HCT116 (cell line): ENCODE results near the gene RGS6. TPM values are rescaled to one million over a fixed set of nuclear protein-coding genes. Genes with fewer than 3 reads are reported as not detected.

ENCODE experiments used
- ATAC-seq: fragments of 200-7000 bp; cut with Tn5 transposase; 2 replicates; pipeline ENCODE4 v1.9.1; 2020; ENCODE audit warnings: mild to moderate bottlenecking, moderate library complexity
- BruUV-seq: library from RNA; stranded (reverse); fragments of 400-500 nt; replicated peaks from 2 replicates; lab custom pipeline; 2021; lab: Mats Ljungman, UMichigan
- CTCF ChIA-PET: fragments of 300-600 bp; sonication (Branson Sonifier 250); formaldehyde crosslinking; loops from one replicate; lab custom pipeline; 2021; ENCODE audit warnings: antibody characterized with exemption; lab: Charles Lee
- POLR2A ChIA-PET: fragments of 300-600, 350-600 bp; sonication (Branson Sonifier 250); formaldehyde crosslinking; loops from one replicate; lab custom pipeline; 2021; ENCODE audit warnings: antibody characterized with exemption; lab: Charles Lee
- RAD21 ChIA-PET, 2 experiments: fragments of 300-600 bp; sonication (Branson Sonifier 250); formaldehyde crosslinking; loops; one replicate each; lab custom pipeline; 2023; ENCODE audit warnings: low total read pairs in 2 of 2; ENCODE audit not compliant: uncharacterized antibody in 2 of 2, unreplicated experiment in 2 of 2, low non-redundant PET in 1 of 2; lab: Charles Lee
- DNase-seq: peaks from one replicate; pipeline ENCODE4 v3.0.0-alpha.2; 2010; ENCODE audit warnings: low read depth, low spot score
- H2AFZ ChIP-seq: fragments of 200-600 bp; shearing (Covaris generic), sonication (generic); 2 replicates; pipeline ENCODE4 v1.6.1; 2017; ENCODE audit warnings: low read depth, mixed run types, mixed read lengths, antibody characterized with exemption, low read length; ENCODE audit not compliant: poor library complexity, severe bottlenecking
- H3K27ac ChIP-seq: 2 replicates; pipeline ENCODE4 v1.5.1; 2012; ENCODE audit warnings: low read depth, low read length
- H3K27me3 ChIP-seq: fragments of 200-600 bp; sonication (generic); 2 replicates; pipeline ENCODE4 v1.6.1; 2016; ENCODE audit warnings: mixed run types, low read length, mixed read lengths; ENCODE audit not compliant: insufficient read depth
- H3K36me3 ChIP-seq, 2 experiments: fragments of 200-500 bp in 1 of 2; fragments of 200-600 bp in 1 of 2; sonication (Bioruptor generic) in 1 of 2; sonication (generic) in 1 of 2; 2 replicates each; pipeline versions ENCODE4 v1.5.1 to v1.6.1; 2014 to 2016; ENCODE audit warnings: low read length in 2 of 2, inconsistent platforms in 1 of 2, mixed read lengths in 1 of 2, mixed run types in 1 of 2; ENCODE audit not compliant: insufficient read depth in 2 of 2, control insufficient read depth in 1 of 2
- H3K4me1 ChIP-seq, 2 experiments: fragments of 200-600 bp in 1 of 2; sonication (generic) in 1 of 2; 2 replicates each; pipeline versions ENCODE4 v1.5.1 to v1.6.1; 2012 to 2017; ENCODE audit warnings: low read length in 2 of 2, inconsistent platforms in 1 of 2, mild to moderate bottlenecking in 1 of 2, mixed read lengths in 1 of 2, mixed run types in 1 of 2, moderate library complexity in 1 of 2; ENCODE audit not compliant: insufficient read depth in 2 of 2, control insufficient read depth in 1 of 2
- H3K4me2 ChIP-seq: fragments of 200-600 bp; sonication (generic); 2 replicates; pipeline ENCODE4 v1.6.1; 2017; ENCODE audit warnings: mixed run types, low read length, mixed read lengths
- H3K4me3 ChIP-seq, 2 experiments: fragments of 200-600 bp in 1 of 2; sonication (generic) in 1 of 2; replicated peaks in 1 of 2; 2 replicates each; pipeline ENCODE4 v1.5.1; 2011 to 2016; ENCODE audit warnings: low read length in 2 of 2, control low read depth in 1 of 2, low read depth in 1 of 2, mild to moderate bottlenecking in 1 of 2, mixed read lengths in 1 of 2, mixed run types in 1 of 2
- H3K79me2 ChIP-seq: fragments of 200-600 bp; sonication (generic); 2 replicates; pipeline ENCODE4 v1.6.1; 2017; ENCODE audit warnings: mild to moderate bottlenecking, mixed run types, low read length, moderate library complexity, mixed read lengths; ENCODE audit not compliant: insufficient read depth
- H3K9ac ChIP-seq: fragments of 200-600 bp; sonication (generic); 2 replicates; pipeline ENCODE4 v1.6.1; 2016; ENCODE audit warnings: low read length, mixed read lengths
- H3K9me2 ChIP-seq: fragments of 200-600 bp; sonication (generic), shearing (Covaris generic); 2 replicates; pipeline ENCODE4 v1.6.1; 2017; ENCODE audit warnings: mixed run types, mild to moderate bottlenecking, moderate library complexity; ENCODE audit not compliant: insufficient read depth
- H3K9me3 ChIP-seq, 2 experiments: fragments of 200-500 bp in 1 of 2; fragments of 200-600 bp in 1 of 2; sonication (Bioruptor generic) in 1 of 2; sonication (generic) in 1 of 2; 2 replicates each; pipeline ENCODE4 v1.6.1; 2014 to 2017; ENCODE audit warnings: low read length in 2 of 2, mixed read lengths in 2 of 2, inconsistent platforms in 1 of 2, low read depth in 1 of 2, mild to moderate bottlenecking in 1 of 2, mixed run types in 1 of 2, moderate library complexity in 1 of 2; ENCODE audit not compliant: control insufficient read depth in 1 of 2, insufficient read depth in 1 of 2
- H4K20me1 ChIP-seq: fragments of 200-600 bp; sonication (generic), shearing (Covaris generic); 2 replicates; pipeline ENCODE4 v1.6.1; 2017; ENCODE audit warnings: mixed run types, mild to moderate bottlenecking, moderate library complexity; ENCODE audit not compliant: insufficient read depth
- CBX3 ChIP-seq: IDR thresholded peaks from 2 replicates; pipeline ENCODE4 v1.6.1; 2012; ENCODE audit warnings: low read depth
- CEBPB ChIP-seq: IDR thresholded peaks from 2 replicates; pipeline ENCODE4 v1.6.1; 2012; ENCODE audit warnings: low read depth
- EGR1 ChIP-seq: IDR thresholded peaks from 2 replicates; pipeline ENCODE4 v1.6.1; 2012; ENCODE audit warnings: low read depth
- ELF1 ChIP-seq: IDR thresholded peaks from 2 replicates; pipeline ENCODE4 v1.6.1; 2012; ENCODE audit warnings: low read depth, borderline replicate concordance
- EZH2 ChIP-seq: fragments of 200-600 bp; sonication (generic); IDR thresholded peaks from 2 replicates; pipeline ENCODE4 v1.6.1; 2017; ENCODE audit warnings: antibody characterized with exemption, mixed run types
- EZH2phosphoT487 ChIP-seq: fragments of 200-600 bp; IDR thresholded peaks from 2 replicates; pipeline ENCODE4 v1.6.1; 2018; ENCODE audit warnings: antibody characterized with exemption, borderline replicate concordance
- FOSL1 ChIP-seq: IDR thresholded peaks from 2 replicates; pipeline ENCODE4 v1.6.1; 2012; ENCODE audit warnings: low read depth
- JUND ChIP-seq: IDR thresholded peaks from 2 replicates; pipeline ENCODE4 v1.6.1; 2012
- POLR2A ChIP-seq: IDR thresholded peaks from 2 replicates; pipeline ENCODE4 v1.7.0; 2011; ENCODE audit warnings: borderline replicate concordance; ENCODE audit not compliant: insufficient read depth, insufficient read length; ENCODE audit errors: extremely low read depth
- RAD21 ChIP-seq: IDR thresholded peaks from 2 replicates; pipeline ENCODE4 v1.6.1; 2012; ENCODE audit warnings: low read depth, mild to moderate bottlenecking
- SIN3A ChIP-seq: IDR thresholded peaks from 2 replicates; pipeline ENCODE4 v1.6.1; 2012; ENCODE audit warnings: low read depth
- SP1 ChIP-seq: IDR thresholded peaks from 2 replicates; pipeline ENCODE4 v1.6.1; 2012; ENCODE audit warnings: low read depth
- SRF ChIP-seq: IDR thresholded peaks from 2 replicates; pipeline ENCODE4 v1.6.1; 2012; ENCODE audit warnings: low read depth
- TCF7L2 ChIP-seq: IDR thresholded peaks from 2 replicates; pipeline ENCODE4 v1.7.0; 2011; ENCODE audit warnings: borderline replicate concordance, inconsistent platforms; ENCODE audit not compliant: insufficient read depth, insufficient read length; ENCODE audit errors: extremely low read depth
- ZFX ChIP-seq: fragments of 450-650 bp; IDR thresholded peaks from 2 replicates; pipeline ENCODE4 v1.6.1; 2017
- intact Hi-C: fragments of 100-400 bp; cut with micrococcal nuclease; formaldehyde crosslinking; loops from 2 replicates; pipeline ENCODE4 v1.10.0; 2022
- total RNA-seq: library from RNA; stranded (reverse); gene quantifications from one replicate; pipeline ENCODE4 v1.2.1, GENCODE V29; 2021; ENCODE audit not compliant: unreplicated experiment
- TF ChIP-seq, protein P1 (sequence below): IDR thresholded peaks from 2 replicates; pipeline ENCODE4 v1.6.1; 2012; ENCODE audit warnings: low read depth
- TF ChIP-seq, protein P2 (sequence below): IDR thresholded peaks from 2 replicates; pipeline ENCODE4 v1.6.1; 2012
- TF ChIP-seq, protein P3 (sequence below): IDR thresholded peaks from 2 replicates; pipeline ENCODE4 v1.6.1; 2012
- TF ChIP-seq, protein P4 (sequence below), 3 experiments: fragments of 200-600 bp in 1 of 3; sonication (generic) in 1 of 3; IDR thresholded peaks in 2 of 3; conservative IDR thresholded peaks in 1 of 3; 2 replicates each; pipeline ENCODE4 v1.5.1; 2012 to 2017; ENCODE audit warnings: low read depth in 2 of 3, low read length in 2 of 3, antibody characterized with exemption in 1 of 3, borderline replicate concordance in 1 of 3, control low read depth in 1 of 3, mild to moderate bottlenecking in 1 of 3, mixed read lengths in 1 of 3, mixed run types in 1 of 3, moderate library complexity in 1 of 3; ENCODE audit not compliant: insufficient read depth in 1 of 3
- TF ChIP-seq, protein P5 (sequence below): IDR thresholded peaks from 2 replicates; pipeline ENCODE4 v1.6.1; 2011; ENCODE audit warnings: mild to moderate bottlenecking, low read length, moderate library complexity; ENCODE audit not compliant: insufficient replicate concordance; ENCODE audit errors: extremely low read depth

The RGS6 gene
- total RNA-seq, 1 experiment from 2014 or later, result 4.7 TPM

DNA sequence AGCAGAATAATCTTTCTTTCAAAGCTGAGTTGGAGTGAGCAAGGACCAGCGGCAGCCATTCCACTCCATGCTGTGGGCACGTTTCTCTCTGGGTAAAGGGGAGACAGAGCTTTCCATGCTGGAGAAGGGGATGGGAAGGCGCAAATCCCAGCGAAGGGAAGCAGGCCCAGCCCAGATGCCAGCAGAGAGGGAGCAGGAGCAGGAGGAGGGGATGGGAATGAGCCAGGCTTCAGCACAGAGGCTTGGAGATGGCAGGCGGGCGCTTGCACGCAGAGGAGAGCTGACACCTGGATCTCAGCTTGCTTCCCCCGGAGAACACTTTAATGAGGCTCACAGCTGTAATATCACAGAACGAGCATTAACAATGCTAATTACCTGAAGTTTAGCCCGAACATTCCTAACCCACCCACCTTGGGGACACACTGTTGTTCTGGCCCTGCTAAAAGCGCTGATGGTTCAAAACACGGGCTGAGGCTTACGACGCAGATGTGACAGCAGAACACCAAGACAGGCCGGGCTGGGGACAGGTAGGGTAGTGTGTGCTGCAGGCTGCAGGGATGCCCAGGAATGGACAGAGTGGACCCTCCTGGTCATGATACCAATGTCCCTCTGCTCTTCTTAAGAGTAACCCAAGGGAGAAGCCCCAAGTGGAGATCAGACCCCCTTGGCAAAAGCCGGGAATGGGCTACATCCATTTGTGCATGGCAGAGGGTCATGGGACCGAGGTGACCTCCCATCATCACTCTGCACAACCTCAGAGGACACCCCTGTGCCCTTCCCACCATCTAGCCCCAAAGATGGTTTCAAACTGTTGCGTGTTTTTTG lies 673.1 kb downstream of the RGS6 start:
- TF ChIP-seq JUND (no peak), RAD21 (no peak), ZFX (no peak), SRF (no peak), TCF7L2 (no peak), EZH2 (no peak), CEBPB (no peak), EGR1 (no peak), SIN3A (no peak), ELF1 (no peak), FOSL1 (no peak), CBX3 (no peak), POLR2A (no peak), EZH2phosphoT487 (no peak), SP1 (no peak)
- TF ChIP-seq, protein P1, sequence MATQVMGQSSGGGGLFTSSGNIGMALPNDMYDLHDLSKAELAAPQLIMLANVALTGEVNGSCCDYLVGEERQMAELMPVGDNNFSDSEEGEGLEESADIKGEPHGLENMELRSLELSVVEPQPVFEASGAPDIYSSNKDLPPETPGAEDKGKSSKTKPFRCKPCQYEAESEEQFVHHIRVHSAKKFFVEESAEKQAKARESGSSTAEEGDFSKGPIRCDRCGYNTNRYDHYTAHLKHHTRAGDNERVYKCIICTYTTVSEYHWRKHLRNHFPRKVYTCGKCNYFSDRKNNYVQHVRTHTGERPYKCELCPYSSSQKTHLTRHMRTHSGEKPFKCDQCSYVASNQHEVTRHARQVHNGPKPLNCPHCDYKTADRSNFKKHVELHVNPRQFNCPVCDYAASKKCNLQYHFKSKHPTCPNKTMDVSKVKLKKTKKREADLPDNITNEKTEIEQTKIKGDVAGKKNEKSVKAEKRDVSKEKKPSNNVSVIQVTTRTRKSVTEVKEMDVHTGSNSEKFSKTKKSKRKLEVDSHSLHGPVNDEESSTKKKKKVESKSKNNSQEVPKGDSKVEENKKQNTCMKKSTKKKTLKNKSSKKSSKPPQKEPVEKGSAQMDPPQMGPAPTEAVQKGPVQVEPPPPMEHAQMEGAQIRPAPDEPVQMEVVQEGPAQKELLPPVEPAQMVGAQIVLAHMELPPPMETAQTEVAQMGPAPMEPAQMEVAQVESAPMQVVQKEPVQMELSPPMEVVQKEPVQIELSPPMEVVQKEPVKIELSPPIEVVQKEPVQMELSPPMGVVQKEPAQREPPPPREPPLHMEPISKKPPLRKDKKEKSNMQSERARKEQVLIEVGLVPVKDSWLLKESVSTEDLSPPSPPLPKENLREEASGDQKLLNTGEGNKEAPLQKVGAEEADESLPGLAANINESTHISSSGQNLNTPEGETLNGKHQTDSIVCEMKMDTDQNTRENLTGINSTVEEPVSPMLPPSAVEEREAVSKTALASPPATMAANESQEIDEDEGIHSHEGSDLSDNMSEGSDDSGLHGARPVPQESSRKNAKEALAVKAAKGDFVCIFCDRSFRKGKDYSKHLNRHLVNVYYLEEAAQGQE, result no peak
- TF ChIP-seq, protein P2, sequence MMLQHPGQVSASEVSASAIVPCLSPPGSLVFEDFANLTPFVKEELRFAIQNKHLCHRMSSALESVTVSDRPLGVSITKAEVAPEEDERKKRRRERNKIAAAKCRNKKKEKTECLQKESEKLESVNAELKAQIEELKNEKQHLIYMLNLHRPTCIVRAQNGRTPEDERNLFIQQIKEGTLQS, result no peak
- TF ChIP-seq, protein P3, sequence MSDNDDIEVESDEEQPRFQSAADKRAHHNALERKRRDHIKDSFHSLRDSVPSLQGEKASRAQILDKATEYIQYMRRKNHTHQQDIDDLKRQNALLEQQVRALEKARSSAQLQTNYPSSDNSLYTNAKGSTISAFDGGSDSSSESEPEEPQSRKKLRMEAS, result no peak
- TF ChIP-seq, protein P4, sequence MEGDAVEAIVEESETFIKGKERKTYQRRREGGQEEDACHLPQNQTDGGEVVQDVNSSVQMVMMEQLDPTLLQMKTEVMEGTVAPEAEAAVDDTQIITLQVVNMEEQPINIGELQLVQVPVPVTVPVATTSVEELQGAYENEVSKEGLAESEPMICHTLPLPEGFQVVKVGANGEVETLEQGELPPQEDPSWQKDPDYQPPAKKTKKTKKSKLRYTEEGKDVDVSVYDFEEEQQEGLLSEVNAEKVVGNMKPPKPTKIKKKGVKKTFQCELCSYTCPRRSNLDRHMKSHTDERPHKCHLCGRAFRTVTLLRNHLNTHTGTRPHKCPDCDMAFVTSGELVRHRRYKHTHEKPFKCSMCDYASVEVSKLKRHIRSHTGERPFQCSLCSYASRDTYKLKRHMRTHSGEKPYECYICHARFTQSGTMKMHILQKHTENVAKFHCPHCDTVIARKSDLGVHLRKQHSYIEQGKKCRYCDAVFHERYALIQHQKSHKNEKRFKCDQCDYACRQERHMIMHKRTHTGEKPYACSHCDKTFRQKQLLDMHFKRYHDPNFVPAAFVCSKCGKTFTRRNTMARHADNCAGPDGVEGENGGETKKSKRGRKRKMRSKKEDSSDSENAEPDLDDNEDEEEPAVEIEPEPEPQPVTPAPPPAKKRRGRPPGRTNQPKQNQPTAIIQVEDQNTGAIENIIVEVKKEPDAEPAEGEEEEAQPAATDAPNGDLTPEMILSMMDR (IDR thresholded peaks at IDR 0.05 in 2 of 3, conservative IDR thresholded peaks at IDR 0.05 in 1 of 3; ENCODE audit: borderline replicate concordance in 1 of 3, insufficient read depth in 1 of 3, low read depth in 2 of 3, low read length in 2 of 3), result no peak
- TF ChIP-seq, protein P5, sequence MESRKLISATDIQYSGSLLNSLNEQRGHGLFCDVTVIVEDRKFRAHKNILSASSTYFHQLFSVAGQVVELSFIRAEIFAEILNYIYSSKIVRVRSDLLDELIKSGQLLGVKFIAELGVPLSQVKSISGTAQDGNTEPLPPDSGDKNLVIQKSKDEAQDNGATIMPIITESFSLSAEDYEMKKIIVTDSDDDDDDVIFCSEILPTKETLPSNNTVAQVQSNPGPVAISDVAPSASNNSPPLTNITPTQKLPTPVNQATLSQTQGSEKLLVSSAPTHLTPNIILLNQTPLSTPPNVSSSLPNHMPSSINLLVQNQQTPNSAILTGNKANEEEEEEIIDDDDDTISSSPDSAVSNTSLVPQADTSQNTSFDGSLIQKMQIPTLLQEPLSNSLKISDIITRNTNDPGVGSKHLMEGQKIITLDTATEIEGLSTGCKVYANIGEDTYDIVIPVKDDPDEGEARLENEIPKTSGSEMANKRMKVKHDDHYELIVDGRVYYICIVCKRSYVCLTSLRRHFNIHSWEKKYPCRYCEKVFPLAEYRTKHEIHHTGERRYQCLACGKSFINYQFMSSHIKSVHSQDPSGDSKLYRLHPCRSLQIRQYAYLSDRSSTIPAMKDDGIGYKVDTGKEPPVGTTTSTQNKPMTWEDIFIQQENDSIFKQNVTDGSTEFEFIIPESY, result no peak
- Histone ChIP-seq H3K9me2 (no peaks in the 10 kb centered on the region; the same call in 1 of the 2 replicates), H3K27me3 (no peaks in the 10 kb centered on the region), H3K79me2 (no peaks in the 10 kb centered on the region), H3K27ac (no peak overlapping the region), H3K4me3 (no peak overlapping the region), H3K9me3 (no peaks in the 10 kb centered on the region), H3K36me3 (no peaks in the 10 kb centered on the region), H3K4me1 (peaks cover 7 to 20% of the 10 kb centered on the region in 2 experiments), H3K4me2 (no peak overlapping the region), H4K20me1 (no peaks in the 10 kb centered on the region), H3K9ac (no peak overlapping the region), H2AFZ (no peak overlapping the region)
- ChIA-PET CTCF (no interaction called here), POLR2A (no interaction called here), RAD21 (no interaction called here)
- ATAC-seq (no peak), DNase-seq (no peak)
- no TSS peak for BruUV-seq
- intact Hi-C loops, result no loop called here
